Loucy (cell line): ENCODE results near the gene COPS3.

Experiments used
- H2AFZ ChIP-seq: fragments of 200-600 bp; sonication (generic); 2 replicates; pipeline ENCODE4 v1.6.0; 2016; ENCODE audit warnings: antibody characterized with exemption, mild to moderate bottlenecking, low read length, moderate library complexity
- H3F3A ChIP-seq: fragments of 200-600 bp; 2 replicates; pipeline ENCODE4 v1.6.0; 2016; ENCODE audit warnings: antibody characterized with exemption, low read depth, mild to moderate bottlenecking
- H3K27me3 ChIP-seq: fragments of 200-600 bp; sonication (generic); 2 replicates; pipeline ENCODE4 v1.6.1; 2014; ENCODE audit warnings: low read length, mild to moderate bottlenecking; ENCODE audit not compliant: insufficient read depth, poor library complexity, severe bottlenecking
- H3K36me3 ChIP-seq: fragments of 200-600 bp; sonication (generic); 2 replicates; pipeline ENCODE4 v1.6.1; 2016; ENCODE audit warnings: low read length; ENCODE audit not compliant: insufficient read depth
- H3K4me1 ChIP-seq: fragments of 200-600 bp; sonication (generic); 2 replicates; pipeline ENCODE4 v1.5.1; 2014; ENCODE audit warnings: low read length, mild to moderate bottlenecking; ENCODE audit not compliant: insufficient read depth, poor library complexity, severe bottlenecking
- H3K4me2 ChIP-seq: fragments of 200-600 bp; sonication (generic); 2 replicates; pipeline ENCODE4 v1.6.0; 2014; ENCODE audit warnings: antibody characterized with exemption, low read length, low read depth, mild to moderate bottlenecking; ENCODE audit not compliant: poor library complexity, severe bottlenecking
- H3K4me3 ChIP-seq: fragments of 200-600 bp; sonication (generic); 2 replicates; pipeline ENCODE4 v1.5.1; 2014; ENCODE audit warnings: low read length, mild to moderate bottlenecking, mixed read lengths; ENCODE audit not compliant: poor library complexity, severe bottlenecking
- H3K79me2 ChIP-seq: fragments of 200-600 bp; sonication (generic); 2 replicates; pipeline ENCODE4 v1.6.1; 2014; ENCODE audit warnings: low read length; ENCODE audit not compliant: insufficient read depth
- H3K9ac ChIP-seq: fragments of 200-600 bp; sonication (generic); 2 replicates; pipeline ENCODE4 v1.6.0; 2014; ENCODE audit warnings: mild to moderate bottlenecking, low read depth, low read length, moderate library complexity; ENCODE audit not compliant: poor library complexity, severe bottlenecking
- H3K9me2 ChIP-seq: fragments of 200-600 bp; sonication (generic); replicated peaks from 2 replicates; pipeline ENCODE4 v1.6.1; 2016; ENCODE audit warnings: low read depth, low read length, mixed read lengths
- H3K9me3 ChIP-seq: fragments of 200-600 bp; sonication (generic); 2 replicates; pipeline ENCODE4 v1.6.1; 2014; ENCODE audit warnings: mild to moderate bottlenecking, antibody characterized with exemption, low read length, low read depth; ENCODE audit not compliant: insufficient read depth
- H4K20me1 ChIP-seq: fragments of 200-600 bp; sonication (generic); 2 replicates; pipeline ENCODE4 v1.6.0; 2014; ENCODE audit warnings: antibody characterized with exemption, low read length, mild to moderate bottlenecking; ENCODE audit not compliant: insufficient read depth, poor library complexity, severe bottlenecking
- CTCF ChIP-seq: fragments of 200-600 bp; sonication (generic); conservative IDR thresholded peaks from 2 replicates; pipeline ENCODE4 v1.5.1; 2014; ENCODE audit warnings: mild to moderate bottlenecking, antibody characterized with exemption, low read length
- EZH2phosphoT487 ChIP-seq: fragments of 200-600 bp; IDR thresholded peaks from 2 replicates; pipeline ENCODE4 v1.6.1; 2018; ENCODE audit warnings: antibody characterized with exemption, mild to moderate bottlenecking, moderate library complexity, borderline replicate concordance

The COPS3 gene

GRCh38 chr17:17320188-17320910, 39.3 kb upstream of the COPS3 start:
- H4K20me1 ChIP-seq: no peaks in the 10 kb centered on the region
- no peaks in the 10 kb centered on the region for H3K9me2 ChIP-seq
- H3K27me3 ChIP-seq: no peaks in the 10 kb centered on the region
- H3F3A ChIP-seq: no peaks in the 10 kb centered on the region
- H3K79me2 ChIP-seq: no peaks in the 10 kb centered on the region
- no peaks in the 10 kb centered on the region for H3K4me1 ChIP-seq
- H3K4me3 ChIP-seq: no peak overlapping the region
- no peaks in the 10 kb centered on the region; the same call in 1 of the 2 replicates for H3K36me3 ChIP-seq
- H3K4me2 ChIP-seq: no peak overlapping the region
- H3K9ac ChIP-seq: no peak overlapping the region
- H3K9me3 ChIP-seq: no peaks in the 10 kb centered on the region
- no peak for TF ChIP-seq CTCF
- no peak for TF ChIP-seq EZH2phosphoT487
- no peak overlapping the region for H2AFZ ChIP-seq

GRCh38 chr17:17315142-17315821, 34.2 kb upstream of the COPS3 start:
- Histone ChIP-seq H3K4me3 (no peak overlapping the region), H3K36me3 (no peaks in the 10 kb centered on the region)

GRCh38 chr17:17314501-17315071, 33.5 kb upstream of the COPS3 start:
- Histone ChIP-seq H3K27me3 (no peaks in the 10 kb centered on the region), H4K20me1 (no peaks in the 10 kb centered on the region), H3K4me2 (no peak overlapping the region), H2AFZ (no peak overlapping the region), H3K4me3 (no peak overlapping the region), H3K9me2 (no peaks in the 10 kb centered on the region), H3K9me3 (no peaks in the 10 kb centered on the region), H3K4me1 (no peaks in the 10 kb centered on the region), H3K9ac (no peak overlapping the region), H3F3A (no peaks in the 10 kb centered on the region), H3K79me2 (no peaks in the 10 kb centered on the region), H3K36me3 (no peaks in the 10 kb centered on the region)
- no peak for TF ChIP-seq EZH2phosphoT487
- no peak for TF ChIP-seq CTCF

More at GRCh38 chr17:17315142-17315821, 34.2 kb upstream of the COPS3 start:
- no peaks in the 10 kb centered on the region for H3F3A ChIP-seq
- no peak overlapping the region for H3K4me2 ChIP-seq
- no peaks in the 10 kb centered on the region for H3K9me2 ChIP-seq
- TF ChIP-seq CTCF: no peak
- no peak overlapping the region for H2AFZ ChIP-seq
- no peaks in the 10 kb centered on the region for H3K4me1 ChIP-seq
- no peaks in the 10 kb centered on the region for H3K9me3 ChIP-seq
- no peaks in the 10 kb centered on the region for H4K20me1 ChIP-seq
- no peaks in the 10 kb centered on the region for H3K79me2 ChIP-seq
- no peak overlapping the region for H3K9ac ChIP-seq
- H3K27me3 ChIP-seq: no peaks in the 10 kb centered on the region
